A549 treated with Hydrocortisone at 1 μM for 4 hours (cell line): ENCODE data around the gene TRAPPC13. TPM values are rescaled to one million over a fixed set of nuclear protein-coding genes. Genes with fewer than 3 reads are reported as not detected.

ENCODE experiments used
- total RNA-seq: library from RNA; stranded (reverse); fragments of 200-300 nt; extraction: Qiagen RNA extraction; gene quantifications from 5 replicates; pipeline ENCODE4 v1.2.3, GENCODE V29; 2022

TRAPPC13 gene, protein sequence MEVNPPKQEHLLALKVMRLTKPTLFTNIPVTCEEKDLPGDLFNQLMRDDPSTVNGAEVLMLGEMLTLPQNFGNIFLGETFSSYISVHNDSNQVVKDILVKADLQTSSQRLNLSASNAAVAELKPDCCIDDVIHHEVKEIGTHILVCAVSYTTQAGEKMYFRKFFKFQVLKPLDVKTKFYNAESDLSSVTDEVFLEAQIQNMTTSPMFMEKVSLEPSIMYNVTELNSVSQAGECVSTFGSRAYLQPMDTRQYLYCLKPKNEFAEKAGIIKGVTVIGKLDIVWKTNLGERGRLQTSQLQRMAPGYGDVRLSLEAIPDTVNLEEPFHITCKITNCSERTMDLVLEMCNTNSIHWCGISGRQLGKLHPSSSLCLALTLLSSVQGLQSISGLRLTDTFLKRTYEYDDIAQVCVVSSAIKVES
- 12.3 to 17.0 TPM (median 14.3 TPM) in 5 replicates for total RNA-seq

DNA sequence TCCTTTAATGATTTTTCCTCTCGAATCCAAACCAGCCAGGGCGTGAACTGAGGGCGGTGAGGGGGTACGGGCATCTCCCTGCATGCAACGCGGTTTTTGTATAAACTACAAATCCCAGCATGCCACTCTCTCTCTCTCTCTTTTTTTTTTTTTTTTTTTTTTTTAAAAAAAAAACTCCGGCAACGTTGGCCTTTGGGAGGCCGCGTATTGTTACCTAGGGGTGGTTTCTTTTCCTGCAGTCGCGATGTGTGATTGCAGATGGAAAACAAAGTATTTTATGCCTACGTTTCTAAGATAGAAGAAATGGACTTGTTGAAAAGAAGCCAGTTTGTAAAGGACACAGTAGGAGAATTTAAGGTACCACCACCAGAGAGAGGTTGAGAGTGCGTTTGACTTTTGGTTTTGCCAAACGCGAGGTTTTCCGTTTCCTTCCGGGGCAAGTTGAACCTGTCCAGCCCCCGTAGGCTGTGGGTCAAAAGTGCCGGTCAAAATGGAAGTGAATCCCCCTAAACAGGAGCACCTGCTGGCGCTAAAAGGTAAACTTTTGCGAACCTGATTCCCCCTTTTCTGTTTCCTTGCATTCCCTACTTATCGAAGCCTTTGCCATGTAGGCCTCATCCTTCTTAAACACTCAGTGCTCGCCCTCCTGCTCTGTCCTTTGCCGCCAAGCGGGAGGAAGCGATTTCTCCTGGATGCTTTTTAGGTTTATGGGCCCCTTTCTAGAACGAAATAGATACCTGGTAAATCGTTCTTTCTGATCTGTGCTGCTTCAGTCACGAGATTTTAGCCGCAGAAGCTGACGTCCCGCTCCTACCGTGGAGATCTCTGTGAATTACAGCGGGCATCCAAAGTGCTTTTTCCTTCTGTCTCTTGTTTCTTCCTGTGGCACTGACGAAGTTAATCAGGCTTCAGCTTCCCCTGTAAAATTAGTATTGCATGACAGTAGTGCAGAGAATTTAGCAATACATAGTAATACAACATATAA is at the start of gene TRAPPC13, which contains the start of gene SHLD3:
TSS of gene TRAPPC13 (plus strand) at position 457 of the 985 bp plus-strand sequence. CDS start at position 491, 34 bp downstream.
TSS of gene SHLD3 (plus strand) at position 457 of the 985 bp plus-strand sequence. CDS start 4,561 bp downstream, outside the sequence.

GRCh38 chr5:65624025-65624570 is 729 bp upstream of the TRAPPC13 start, which contains the start of gene TRIM23:
Gene TRIM23, minus strand, starts transcription at chr5:65624333. Its CDS starts 59 bp downstream, at chr5:65624274.

Other genes with a start within 250 kb of the TRAPPC13 start
- 0.05 to 0.10 TPM (median 0.06 TPM) in 3 of 5 replicates, not detected in the others for gene ADAMTS6, start 143.1 kb upstream of the TRAPPC13 start, total RNA-seq
- 28.3 to 32.7 TPM (median 30.9 TPM) in 5 replicates for gene CENPK, start 61.9 kb upstream of the TRAPPC13 start, total RNA-seq
- gene PPWD1, start 61.7 kb upstream of the TRAPPC13 start, total RNA-seq: 15.4 to 21.5 TPM (median 18.2 TPM) in 5 replicates
- 5.3 to 10.2 TPM (median 7.5 TPM) in 5 replicates for gene TRIM23, start 694 bp upstream of the TRAPPC13 start, total RNA-seq
- 2.0 to 2.9 TPM (median 2.4 TPM) in 5 replicates for gene SHLD3, start within 50 bp of the TRAPPC13 start, total RNA-seq
- 5.6 to 8.7 TPM (median 7.2 TPM) in 5 replicates for gene SGTB, start 97.1 kb downstream of the TRAPPC13 start, total RNA-seq
- 49.7 to 77.9 TPM (median 63.6 TPM) in 5 replicates for gene NLN, start 97.2 kb downstream of the TRAPPC13 start, total RNA-seq